ENCODE measurements around the gene MAEA.

The MAEA gene

DNA sequence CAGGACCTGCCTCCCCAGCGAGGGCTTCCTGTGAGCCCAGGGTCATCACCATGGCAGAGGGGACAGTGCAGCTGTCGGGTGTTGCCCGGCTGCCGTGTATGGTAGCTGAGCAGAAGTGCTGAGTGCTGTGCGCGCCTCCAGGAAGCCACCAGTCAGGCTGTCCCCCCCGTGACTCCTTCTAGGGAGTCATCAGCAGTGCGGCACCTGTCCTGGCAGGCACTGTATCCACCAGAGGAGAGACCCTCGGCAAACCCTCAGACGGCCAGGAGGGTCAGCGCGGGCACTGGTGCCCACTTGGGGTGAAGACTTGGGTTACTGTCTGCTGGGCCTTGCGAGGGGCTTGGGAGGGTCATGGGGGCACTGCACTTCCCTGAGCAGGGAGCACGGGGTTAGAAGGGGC lies 65.7 kb downstream of the MAEA start:
- DNase-seq, result no peak

DNA sequence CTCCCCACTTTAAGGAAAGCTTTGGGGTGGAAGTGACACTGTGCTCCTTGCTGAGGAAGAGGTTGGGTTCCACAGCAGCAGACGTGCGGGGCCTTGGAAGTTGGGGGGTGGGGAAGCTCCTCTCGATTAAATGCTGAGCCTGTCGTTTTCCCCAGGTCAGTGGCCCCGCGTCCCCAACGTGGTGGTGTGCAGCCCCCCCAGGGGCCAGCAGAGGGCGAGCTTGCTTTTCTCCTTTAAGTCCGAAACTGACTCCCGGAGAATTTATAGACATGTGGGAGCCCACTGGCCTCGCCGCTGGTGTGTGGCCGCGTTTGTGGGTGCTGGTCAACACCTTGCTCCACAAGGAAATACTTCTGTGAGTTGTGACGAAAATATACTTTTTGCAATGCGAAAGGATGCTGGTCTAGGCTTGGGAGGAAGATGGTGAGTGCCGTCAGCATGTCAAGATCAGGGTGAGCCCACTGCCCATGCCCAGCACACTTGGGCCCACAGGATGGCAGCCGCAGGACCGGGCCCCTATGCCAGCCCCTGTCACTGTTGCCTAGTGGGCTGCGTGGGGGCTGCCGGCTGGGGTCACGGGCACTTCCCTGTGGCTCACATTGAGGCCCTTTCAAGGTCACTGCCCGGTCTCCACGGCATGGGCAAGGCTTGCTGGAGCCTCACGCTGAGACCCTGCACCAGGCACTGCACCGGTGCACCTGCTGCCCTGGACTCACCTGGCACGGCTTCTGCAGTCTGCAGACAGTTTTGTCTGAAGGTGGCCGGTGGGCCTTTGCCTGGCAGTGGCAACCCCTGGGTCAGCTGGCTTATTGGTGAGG lies 66.7 kb downstream of the MAEA start:
- peak; percentile 46 for DNase-seq

DNA sequence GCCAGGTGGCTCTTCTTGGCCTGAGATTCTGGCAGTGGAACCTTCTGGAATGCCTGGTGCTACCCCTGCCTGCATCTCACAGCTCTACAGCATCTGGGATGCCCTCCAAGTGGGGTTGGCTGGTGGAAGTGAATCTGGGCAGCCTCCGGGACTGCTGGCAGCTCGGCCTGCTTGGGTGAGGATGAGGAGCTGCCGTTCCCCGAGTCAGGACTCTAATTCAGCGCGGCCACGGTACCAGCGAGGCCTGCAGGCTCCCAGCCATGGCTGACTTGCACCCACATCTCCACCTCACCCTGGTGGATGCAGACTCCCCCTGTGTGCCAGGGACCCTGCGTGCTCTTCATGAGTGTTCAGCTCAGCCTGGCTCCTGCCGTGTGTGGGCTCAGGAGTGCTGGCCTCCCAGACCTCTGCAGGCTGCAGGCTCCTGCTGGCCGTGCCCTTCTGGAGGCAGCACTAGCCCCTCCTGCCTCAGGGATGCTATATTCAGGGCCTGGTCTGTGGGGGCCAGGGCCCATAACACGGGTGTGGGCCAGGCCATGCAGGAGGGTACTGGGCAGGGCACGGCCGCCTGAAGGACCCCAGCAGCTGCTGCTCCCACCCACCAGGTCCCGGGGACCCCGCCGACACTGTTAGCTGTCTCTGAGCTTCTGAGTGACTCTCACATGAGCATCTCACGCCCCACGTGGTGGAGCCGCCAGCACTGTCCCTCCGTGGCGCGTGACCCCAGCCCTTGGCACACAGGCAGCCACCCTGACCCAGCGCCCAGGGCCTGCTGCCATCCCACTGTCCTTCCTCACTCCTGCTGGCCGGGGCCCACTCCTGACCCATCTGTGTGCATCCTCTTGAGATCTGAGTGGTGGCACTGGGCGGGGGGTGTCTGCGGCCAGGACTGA lies 67.9 kb downstream of the MAEA start:
- DNase-seq, result no peak

DNA sequence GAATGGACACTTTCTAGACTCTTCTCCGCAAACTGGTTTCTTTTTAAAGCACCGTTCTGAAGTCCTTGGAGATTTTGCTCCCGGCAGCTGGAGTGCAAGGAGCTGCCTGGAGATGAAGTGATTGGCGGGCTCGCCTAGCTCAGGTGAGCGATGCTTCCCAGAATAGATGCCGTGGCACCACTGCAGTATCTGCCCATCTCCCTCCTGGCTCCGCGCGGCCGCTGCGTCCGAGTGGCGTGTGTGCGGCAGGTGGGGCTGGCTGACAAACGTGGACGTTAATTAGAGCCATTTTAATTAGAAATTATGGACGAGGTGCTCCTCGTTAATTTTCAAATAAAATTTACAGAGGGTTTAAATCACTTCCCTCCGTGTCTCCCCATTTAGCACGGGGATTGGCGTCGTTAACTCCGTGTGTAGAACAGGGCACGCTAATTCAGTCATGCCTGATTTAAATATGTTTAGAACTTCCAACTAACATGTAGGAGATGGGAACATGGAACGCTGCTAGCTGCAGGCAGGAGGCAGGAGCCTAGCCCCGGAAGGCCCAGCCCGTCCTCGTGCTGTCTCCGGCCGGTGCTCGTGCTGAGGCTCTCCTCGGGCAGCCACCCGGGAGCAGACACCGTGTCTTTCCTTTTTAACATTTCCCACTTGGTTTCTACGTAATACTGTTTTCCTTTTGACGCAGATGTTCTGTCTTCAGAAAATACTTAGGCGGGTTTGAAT lies 68.9 kb downstream of the MAEA start:
- no peak for DNase-seq

DNA sequence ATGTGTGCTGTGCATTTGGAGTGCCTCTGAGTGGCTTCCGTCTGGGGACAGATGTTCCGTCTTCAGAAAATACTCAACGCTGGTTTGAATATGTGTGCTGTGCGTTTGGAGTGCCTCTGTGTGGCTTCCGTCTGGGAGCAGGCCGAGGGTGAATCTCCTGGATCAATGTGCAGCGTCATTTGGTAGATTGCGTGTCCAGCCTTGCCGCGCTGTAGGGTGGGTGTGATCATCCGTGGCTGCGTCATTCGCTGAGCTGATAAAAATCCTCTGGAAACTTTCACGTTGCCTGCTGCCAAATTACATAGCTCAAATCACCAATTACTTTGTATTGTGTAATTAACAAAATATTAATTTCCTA lies 69.4 kb downstream of the MAEA start:
- DNase-seq, result no peak

DNA sequence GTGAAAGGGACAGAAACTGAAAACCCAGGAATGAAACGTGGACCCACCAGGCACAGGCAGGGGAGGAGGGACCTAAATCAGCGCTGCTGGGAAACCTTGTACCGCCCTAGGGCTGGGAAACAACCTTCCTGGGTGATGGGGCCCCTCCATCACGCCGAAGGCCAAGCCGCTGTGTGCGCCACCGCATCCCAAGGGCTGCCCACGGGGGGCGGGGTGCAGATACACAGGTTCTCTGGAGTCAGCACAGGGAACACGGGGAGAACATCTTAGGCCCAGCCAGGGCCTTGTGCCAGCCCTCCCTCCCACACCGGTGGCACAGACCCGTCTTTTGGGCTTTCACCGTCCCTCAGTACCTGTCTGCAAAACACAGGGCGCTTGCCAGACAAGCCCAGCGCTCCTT lies 70.3 kb downstream of the MAEA start:
- no peak for DNase-seq

DNA sequence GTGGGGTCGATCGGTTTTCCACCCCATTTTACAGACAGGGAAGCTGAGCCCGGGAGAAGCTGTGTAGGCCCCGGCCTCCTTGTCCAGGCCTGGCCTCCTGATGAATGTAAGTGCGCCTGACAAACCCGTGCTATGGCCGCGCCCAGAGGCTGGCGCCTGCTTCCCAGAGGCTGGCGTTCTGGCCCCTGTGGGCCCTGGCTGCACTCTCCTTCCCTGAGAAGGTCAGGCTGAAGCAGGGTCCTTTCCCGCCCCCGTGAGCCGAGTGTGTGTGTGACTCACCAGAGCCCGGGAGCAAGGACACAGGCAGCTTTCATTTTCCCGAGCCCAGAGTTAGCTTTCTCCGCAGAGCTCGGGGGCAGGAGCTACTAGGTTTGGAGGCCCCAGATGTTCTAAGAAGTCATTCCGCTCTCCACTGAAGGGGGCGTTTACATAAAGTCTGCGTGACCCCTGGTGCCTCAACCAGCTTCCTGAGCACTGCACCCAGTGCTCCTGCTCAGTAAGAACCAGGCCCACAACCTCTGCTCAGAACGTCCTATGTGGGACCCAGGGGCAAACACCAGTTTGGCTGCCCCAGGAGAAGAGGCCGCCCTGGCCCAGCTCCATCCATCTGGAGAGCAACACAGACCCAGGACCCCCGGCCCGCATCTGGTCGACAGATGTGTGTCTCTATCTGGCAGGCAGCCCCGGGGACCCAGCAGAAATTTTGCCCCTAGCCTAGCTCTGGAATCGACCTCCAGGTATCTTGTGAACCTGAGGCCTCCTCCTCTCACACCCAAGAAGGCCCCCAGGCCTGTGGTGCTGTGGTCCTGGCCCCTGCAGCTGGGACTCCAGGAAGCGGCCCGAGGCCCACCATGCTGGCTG lies 71.0 kb downstream of the MAEA start:
- no peak for DNase-seq

DNA sequence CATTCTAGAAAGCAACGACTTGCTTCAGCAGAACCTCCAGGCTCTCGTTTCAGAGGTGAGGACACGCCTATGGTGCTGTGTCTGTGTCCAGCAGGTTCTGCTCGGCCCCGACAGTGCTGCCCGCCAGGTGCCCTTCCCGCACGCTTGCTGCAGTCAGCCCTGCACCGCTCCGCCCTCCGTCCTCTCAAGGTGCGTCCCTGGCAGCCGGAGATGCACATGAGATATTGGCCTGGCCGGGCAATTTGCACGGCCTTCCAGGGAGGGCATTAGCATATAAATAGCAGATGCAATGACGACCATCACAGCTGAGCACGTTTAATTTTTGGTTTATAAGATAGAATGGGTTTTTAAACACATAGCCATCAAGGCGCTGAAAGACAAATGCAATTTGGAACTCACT lies 71.7 kb downstream of the MAEA start:
- no peak for DNase-seq

DNA sequence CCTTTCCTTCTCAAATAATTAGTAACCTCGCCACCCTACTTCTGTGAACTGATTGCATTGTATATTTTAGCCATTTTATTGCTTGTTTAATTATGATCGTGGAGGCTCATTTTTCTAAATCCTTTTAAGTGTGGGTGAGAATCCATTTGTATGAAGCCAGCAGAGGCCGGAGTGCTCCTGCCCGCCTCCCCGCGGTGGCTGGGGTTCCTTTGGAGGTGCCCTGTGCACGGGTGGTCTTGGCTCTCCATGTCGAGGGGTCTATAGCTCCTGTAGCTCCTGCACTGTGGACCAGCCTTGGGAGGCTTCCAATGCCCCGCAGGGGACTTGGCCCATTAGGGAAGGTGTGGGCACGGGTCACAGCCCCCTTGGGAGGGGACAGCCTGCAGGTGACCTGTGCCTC lies 72.4 kb downstream of the MAEA start:
- no peak for DNase-seq

DNA sequence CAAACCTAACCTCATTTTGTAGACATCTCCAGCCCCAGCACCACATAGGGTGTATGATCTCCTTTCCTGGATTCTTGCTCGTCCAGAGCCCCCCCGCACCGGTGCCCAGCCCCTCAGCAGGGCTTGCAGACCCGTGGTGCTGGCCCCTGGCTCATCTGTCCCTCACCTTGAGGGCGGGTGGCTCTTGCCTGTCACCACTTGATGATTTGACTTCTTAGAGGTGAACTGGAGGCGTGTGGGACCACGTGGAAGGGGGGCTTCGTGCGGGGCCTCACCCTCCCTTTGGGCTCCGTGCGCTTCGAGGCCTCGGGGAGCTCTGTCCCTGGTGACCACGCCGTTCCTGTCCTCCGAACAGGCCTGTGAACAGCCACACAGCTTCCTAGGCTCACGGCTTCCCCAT lies 72.8 kb downstream of the MAEA start:
- no peak for DNase-seq

DNA sequence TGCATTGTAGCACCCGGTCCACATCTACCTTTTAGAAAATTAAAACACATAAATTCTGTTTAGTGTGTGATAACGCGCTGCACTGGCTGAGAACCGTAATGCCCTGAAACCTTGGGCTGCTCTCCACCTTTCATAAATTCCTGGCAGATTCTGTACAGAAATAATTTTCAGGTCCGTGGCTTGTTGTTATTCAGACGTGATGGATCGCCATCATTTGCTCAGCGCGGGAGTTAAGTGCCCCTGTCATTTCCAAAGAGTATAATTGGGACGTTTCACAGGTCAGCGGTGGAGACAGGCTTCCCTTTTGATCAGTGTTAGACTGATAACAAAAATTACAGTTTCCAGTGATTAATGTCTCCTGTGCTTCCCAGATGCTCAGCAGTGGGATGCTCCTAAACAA lies 73.8 kb downstream of the MAEA start:
- DNase-seq, result no peak

DNA sequence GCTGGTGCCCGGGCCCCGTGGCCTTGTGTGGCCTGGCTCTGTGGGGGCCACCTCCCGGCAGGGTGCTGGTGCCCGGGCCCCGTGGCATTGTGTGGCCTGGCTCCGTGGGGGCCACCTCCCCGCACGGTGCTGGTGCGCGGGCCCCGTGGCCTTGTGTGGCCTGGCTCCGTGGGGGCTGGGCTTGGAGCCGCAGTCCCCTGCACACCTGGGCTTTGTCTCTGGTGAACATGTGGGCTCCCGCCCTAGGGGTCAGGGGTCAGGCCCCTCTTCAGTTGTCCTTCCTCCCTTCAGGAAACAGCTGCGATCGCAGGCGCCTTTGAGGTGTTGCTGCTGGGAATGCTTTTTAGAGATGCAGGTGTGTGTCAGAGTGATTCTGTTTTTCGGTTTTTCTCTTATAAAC lies 74.5 kb downstream of the MAEA start:
- no peak for DNase-seq

DNA sequence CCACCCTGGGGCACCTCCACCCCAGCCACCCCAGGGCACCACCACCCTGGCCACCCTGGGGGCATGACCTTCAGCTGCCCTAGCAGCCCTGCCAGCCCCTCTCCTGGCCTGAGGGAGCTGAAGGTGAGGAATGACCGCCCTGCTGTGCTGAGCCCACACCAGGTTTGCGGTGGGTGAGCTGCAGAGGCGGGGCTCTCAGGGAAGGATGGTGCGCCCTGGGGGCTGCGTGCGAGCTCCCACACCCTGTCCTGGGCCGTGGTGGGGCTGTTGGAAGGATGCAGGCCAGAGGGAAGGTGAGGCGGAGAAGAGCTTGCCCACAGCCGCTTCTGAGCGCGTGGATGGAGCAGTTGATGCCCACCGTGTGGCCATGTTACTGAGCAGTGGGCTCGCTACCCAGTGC lies 75.1 kb downstream of the MAEA start:
- DNase-seq, result no peak

DNA sequence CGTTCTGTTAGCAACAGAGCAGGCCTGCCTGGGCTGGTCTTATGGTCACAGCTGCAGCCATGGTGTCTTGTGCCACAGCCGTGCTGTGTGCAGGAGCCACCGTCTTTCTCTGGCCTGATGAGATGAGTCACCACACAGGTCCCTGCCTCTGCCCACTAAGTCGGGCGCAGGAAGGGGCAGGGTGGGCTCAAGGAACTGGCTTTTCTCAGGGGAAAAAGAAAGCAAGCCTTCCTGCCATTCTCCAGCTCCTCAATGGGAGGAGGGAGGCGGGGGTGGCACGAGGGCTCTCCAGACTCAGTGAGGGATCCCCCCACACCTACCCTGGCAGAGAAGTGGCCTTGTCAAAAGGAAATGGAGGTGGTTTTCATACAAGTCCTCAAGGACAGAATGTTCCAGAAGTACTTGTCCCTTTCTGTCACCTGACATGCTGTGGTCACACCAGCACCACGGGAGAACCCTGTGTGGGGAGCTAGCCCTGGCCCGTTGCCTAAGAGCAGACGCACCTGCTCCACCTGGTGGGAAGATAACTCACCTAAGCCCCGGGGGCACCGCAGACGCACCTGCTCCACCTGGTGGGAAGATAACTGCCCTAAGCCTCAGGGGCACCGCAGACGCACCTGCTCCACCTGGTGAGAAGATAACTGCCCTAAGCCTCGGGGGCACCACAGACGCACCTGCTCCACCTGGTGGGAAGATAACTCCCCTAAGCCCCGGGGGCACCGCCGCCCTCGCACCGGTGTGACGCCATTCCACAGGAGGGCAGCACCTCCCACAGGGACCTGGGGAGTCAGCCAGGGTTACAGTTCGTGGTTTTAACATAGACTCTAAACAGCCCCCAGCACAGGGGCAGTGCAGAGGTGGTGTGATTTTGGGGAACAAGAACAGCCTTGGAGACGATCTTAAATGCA lies 75.8 kb downstream of the MAEA start:
- DNase-seq, result no peak

DNA sequence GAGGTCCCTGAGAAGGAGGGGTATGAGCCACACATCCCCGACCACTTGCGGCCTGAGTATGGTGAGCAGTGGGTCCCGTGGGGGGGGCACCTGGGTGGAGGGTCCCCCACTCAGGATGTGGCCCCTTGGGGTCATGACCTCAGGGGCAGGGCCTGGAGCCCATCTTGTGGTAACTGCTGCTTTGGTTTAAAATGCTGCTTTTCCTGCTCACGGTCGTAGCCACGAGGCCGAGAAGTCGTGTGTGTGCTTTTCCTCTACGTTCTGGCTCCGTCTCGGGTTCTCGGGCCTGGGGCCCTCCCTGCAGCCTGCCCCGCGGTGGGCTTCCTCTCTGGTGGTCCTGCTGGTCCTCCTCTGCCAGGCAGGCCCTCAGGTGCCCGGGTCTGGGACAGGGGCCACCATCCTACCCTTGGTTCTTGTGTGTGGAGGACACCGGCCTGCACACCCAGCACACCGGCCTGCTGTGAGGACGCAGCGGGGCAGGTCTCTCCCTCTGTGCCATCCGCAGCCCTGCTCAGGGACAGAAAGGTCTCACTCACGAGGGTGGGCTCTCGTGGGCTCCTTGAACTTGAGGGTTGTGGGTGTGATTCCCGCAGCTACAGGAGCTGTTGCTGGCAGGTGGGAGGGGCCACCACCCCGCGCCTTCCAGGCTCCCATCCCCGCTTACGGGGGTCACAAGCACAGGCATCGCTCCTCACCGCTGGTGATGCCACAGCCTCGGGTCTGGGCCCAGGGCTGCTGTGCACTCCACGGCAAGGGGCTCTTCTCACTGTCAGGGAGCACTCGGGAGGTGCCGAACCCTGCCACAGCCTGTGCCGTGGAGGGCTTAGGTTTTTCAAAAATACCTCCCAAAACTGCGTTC lies 76.9 kb downstream of the MAEA start:
- DNase-seq, result no peak

DNA sequence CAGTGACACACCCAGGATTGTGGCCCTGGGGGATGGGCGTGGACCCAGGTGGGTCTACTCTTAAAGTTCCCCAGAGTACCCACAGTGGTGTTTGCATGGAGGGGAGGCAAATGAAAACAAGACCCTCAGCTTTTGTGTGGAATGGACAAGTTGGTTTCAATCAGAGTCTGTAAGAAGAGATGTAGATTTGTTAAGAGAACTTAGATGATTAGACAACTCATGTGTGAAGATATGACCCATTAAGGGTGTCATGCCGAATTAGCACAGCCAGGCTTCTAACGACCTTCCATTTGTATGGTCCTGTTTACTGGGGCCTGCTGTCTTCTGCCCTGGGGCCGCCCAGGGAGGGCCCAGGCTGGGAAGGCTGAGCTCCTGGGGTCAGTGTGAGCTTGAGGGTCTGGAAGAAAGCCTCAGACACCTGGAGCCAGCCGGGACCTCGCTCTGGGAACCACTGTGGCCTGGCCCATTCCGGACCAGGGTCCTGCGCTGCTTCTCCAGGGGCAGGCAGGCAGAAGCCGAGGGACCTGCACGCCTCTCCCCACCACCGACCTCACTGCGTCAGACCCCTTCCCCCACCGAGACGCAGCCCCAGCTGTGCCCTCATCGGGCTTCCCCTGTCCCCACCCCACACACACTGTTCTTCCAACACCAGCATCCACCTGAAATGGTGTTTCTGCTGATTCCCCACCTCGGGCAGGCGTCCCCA lies 77.7 kb downstream of the MAEA start:
- DNase-seq, result no peak

DNA sequence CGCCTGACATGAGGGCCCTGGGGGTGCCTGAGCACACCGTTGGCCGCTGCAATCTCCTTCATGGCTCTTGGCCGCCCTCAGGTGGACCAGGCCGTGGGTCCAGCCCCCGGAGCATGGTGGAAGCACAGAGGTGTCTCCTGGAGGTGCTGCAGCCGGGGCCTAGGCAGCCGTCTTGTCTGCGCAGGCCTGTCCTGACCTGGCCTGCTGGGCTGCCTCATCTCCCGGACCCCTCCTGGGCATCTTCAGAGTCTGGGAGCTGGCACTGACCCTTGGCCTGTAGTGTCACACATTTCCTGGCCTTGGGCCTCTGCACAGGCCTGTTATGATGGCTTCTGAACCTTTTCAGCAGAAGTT lies 78.2 kb downstream of the MAEA start:
- DNase-seq, result no peak

DNA sequence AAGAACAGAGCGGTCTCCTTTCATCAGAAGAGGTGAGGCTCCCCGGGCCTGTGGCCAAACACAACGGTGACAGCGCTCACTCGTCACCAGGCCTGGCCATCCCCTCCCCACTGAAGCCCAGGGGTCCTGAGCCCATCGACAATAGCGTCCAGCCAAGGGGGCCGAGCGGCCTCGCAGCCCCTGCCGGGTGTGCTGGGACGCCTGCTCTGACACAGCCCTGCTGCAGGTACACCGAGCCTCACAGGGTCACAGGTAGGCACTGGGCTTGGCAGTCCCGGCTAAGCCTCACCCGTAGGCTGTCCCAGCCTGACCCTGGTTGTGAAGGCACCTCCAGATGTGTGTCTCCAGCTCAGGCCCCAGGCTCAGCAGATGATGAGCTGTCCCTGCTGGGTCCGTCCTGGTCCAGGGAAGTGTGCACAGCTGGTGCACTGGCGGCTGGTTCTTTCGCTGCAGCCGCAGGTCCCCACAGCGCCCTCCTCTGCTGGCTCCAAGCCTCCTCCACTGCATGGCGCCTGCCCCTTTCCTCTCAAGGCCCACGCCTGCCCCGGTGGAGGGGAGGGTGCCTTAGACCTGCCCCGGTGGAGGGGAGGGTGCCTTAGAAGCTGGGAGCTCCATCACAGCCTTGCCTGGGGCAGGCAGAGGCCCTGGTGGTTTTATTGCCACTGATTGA lies 78.9 kb downstream of the MAEA start:
- no peak for DNase-seq

DNA sequence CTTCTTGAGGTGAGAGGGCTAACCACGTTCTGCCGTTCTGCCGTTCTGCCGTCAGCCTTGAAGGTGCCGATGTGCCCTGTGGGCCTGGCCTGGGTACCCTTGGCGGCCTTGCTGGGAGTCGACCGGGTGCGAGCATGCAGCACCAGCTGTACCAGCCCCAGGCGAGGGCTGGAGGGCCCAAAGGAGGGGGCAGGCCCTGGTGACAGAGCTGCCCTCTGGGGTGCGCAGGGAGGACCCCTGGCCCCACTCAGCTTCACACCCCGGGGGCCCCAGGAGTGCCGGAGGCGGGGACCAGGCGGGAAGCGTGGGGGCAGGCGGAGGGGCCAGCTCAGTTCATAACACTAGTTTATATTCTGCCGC lies 79.4 kb downstream of the MAEA start:
- no peak for DNase-seq

Data from activated naive CD4-positive, alpha-beta T cell treated with Interleukin-2 at 50 U/mL for 16 hours (primary cell).